Neural cell (in vitro differentiated cells): ENCODE measurements around the gene HPS4.

ENCODE experiments used
- EZH2 ChIP-seq: fragments of 200-600, 300-800 bp; shearing (Covaris generic), sonication (generic); IDR thresholded peaks from 2 replicates; pipeline ENCODE4 v1.6.1; 2014; ENCODE audit warnings: antibody characterized with exemption, low read length, borderline replicate concordance, mild to moderate bottlenecking; ENCODE audit not compliant: insufficient read depth, poor library complexity, severe bottlenecking
- POLR2AphosphoS5 ChIP-seq: IDR thresholded peaks from 2 replicates; pipeline ENCODE4 v1.6.1; 2012
- TAF1 ChIP-seq: IDR thresholded peaks from 2 replicates; pipeline ENCODE4 v1.6.1; 2012; ENCODE audit warnings: low read depth
- TF ChIP-seq, protein P1 (sequence below): fragments of 450-650 bp; IDR thresholded peaks from 2 replicates; pipeline ENCODE4 v1.5.1; 2014; ENCODE audit warnings: antibody characterized with exemption, mild to moderate bottlenecking, moderate library complexity; ENCODE audit not compliant: poor library complexity, severe bottlenecking
- TF ChIP-seq, protein P2 (sequence below): IDR thresholded peaks from 2 replicates; pipeline ENCODE4 v1.6.1; 2012; ENCODE audit warnings: borderline replicate concordance

DNA sequence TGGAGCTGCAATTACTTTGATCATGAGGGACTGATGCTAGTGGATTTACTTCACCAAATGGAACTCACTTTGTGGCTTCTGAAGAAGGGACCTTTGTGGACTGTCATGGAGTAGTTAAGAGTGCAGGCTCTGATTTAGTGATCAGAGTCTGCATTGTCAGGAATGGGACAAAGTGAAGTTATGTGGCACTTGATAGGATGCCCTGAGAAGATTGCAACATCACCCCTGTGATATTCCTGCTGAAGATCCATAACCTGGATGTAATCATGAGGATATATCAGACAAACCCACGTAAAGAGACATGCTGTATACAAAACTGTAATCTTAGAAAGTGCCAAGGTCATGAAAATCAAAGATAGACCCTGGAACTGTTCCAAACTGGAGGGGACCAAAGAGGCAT lies 30.3 kb upstream of the HPS4 start:
- TF ChIP-seq, protein P1, sequence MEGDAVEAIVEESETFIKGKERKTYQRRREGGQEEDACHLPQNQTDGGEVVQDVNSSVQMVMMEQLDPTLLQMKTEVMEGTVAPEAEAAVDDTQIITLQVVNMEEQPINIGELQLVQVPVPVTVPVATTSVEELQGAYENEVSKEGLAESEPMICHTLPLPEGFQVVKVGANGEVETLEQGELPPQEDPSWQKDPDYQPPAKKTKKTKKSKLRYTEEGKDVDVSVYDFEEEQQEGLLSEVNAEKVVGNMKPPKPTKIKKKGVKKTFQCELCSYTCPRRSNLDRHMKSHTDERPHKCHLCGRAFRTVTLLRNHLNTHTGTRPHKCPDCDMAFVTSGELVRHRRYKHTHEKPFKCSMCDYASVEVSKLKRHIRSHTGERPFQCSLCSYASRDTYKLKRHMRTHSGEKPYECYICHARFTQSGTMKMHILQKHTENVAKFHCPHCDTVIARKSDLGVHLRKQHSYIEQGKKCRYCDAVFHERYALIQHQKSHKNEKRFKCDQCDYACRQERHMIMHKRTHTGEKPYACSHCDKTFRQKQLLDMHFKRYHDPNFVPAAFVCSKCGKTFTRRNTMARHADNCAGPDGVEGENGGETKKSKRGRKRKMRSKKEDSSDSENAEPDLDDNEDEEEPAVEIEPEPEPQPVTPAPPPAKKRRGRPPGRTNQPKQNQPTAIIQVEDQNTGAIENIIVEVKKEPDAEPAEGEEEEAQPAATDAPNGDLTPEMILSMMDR: no peak
- TF ChIP-seq, protein P2, sequence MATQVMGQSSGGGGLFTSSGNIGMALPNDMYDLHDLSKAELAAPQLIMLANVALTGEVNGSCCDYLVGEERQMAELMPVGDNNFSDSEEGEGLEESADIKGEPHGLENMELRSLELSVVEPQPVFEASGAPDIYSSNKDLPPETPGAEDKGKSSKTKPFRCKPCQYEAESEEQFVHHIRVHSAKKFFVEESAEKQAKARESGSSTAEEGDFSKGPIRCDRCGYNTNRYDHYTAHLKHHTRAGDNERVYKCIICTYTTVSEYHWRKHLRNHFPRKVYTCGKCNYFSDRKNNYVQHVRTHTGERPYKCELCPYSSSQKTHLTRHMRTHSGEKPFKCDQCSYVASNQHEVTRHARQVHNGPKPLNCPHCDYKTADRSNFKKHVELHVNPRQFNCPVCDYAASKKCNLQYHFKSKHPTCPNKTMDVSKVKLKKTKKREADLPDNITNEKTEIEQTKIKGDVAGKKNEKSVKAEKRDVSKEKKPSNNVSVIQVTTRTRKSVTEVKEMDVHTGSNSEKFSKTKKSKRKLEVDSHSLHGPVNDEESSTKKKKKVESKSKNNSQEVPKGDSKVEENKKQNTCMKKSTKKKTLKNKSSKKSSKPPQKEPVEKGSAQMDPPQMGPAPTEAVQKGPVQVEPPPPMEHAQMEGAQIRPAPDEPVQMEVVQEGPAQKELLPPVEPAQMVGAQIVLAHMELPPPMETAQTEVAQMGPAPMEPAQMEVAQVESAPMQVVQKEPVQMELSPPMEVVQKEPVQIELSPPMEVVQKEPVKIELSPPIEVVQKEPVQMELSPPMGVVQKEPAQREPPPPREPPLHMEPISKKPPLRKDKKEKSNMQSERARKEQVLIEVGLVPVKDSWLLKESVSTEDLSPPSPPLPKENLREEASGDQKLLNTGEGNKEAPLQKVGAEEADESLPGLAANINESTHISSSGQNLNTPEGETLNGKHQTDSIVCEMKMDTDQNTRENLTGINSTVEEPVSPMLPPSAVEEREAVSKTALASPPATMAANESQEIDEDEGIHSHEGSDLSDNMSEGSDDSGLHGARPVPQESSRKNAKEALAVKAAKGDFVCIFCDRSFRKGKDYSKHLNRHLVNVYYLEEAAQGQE: no peak
- TF ChIP-seq POLR2AphosphoS5 (no peak), EZH2 (no peak), TAF1 (no peak)
